GM08714 (cell line): ENCODE measurements around the gene MYBPC1.
A peak's percentile ranks its signal among the peaks of the same experiment; 100 is the strongest.

Experiments
- H3K4me3 ChIP-seq: fragments of 200-500 bp; sonication (Bioruptor generic); 2 replicates; pipeline ENCODE4 v1.5.1; 2014; ENCODE audit warnings: mild to moderate bottlenecking, low read length, inconsistent platforms
- ZNF274 ChIP-seq: IDR thresholded peaks from 2 replicates; pipeline ENCODE4 v1.6.1; 2012; ENCODE audit warnings: mild to moderate bottlenecking, low read depth, low read length

MYBPC1 gene

DNA sequence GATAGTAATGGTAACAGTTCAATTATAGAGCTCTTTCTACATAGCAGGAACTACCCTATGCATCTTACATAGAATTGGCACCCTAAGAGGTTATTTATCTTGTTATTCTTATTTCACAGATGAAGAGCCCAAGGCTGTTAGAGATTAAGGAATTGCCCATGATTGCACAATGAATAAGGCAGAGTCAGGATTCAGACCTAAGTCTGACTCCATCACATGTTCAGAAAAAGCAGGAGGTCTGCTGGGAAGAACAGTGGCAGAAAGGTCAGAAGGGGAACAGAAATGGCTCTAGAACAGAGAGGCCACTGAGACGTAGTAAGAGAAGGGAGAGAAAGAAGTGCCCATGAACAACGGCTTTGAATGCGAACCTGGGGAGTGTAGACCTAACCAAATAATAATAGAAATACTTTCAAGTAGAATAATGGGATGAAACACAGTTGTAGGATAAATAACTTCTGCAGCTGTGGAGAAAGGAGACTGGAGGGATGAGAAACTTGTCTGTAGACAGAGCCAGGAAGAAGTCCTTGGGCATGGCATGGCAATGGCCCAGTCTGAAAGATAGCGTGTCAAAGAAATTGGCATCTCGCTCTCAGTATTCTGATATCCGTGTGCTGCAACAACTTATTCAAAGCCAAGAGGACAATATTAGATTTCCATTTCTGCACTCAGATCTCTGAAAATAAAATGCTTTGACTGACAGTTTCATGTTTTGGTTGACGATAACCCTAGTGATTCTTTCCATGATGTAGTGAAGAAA is 17.6 kb downstream of the MYBPC1 start:
- no peak overlapping the region for H3K4me3 ChIP-seq
- TF ChIP-seq ZNF274, result no peak

DNA sequence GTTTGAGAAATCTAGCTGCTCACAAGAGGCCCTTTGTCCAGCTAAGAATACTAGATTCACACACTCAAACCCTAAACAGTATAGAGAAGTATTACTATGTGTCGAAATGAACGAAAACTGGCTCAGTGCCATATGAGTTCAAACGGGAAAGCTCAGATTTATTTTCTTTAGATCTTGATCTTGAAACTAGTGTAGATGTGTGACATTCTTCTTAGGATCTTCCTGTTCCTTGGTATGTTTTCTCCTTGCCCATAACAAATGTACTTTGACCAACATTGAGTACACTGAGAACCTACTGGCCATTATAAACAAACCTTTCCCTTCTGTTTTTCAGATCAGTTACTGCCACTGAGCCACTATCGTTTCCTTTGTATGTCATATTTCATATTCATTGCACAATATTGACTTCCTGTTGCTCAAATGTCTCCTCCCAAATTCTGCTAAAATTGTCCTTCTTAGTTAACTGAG is 21.3 kb downstream of the MYBPC1 start:
- TF ChIP-seq ZNF274, result no peak
- no peak overlapping the region for H3K4me3 ChIP-seq

DNA sequence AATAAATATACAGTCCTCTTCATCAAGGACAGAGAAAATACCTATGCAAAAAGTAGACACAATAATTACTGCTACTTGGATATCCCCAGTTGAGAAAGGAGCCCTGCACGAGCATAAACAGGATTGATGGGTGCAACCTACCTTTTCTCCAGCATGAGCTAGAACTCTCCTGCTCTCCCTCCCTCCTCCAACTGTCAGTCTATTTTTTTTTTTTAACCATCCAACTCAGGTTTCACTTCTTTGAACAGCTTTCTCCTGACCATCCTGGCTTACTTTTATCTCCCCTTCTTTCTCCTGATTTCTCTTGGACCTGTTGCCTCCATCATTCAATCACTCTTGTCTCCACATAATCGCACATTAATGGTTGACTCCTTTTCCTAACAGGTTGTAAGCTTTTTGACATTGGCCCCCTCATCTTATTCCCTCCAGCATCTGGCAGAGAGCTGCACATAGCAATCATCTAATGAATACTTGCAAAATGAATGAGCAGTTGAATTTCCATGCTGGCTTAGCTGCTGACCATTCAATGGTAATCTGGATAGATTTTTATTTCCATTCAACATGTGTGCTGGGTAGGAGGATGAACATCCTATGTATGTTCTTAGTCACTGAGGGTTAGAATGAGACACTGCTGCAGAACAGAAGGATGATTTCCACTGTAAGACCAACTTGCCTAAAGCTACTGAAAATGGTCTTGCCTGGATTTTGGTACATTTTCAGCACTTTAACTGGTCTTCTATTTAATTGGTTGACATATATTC is 24.4 kb downstream of the MYBPC1 start:
- H3K4me3 ChIP-seq, result no peak overlapping the region
- TF ChIP-seq ZNF274, result no peak

DNA sequence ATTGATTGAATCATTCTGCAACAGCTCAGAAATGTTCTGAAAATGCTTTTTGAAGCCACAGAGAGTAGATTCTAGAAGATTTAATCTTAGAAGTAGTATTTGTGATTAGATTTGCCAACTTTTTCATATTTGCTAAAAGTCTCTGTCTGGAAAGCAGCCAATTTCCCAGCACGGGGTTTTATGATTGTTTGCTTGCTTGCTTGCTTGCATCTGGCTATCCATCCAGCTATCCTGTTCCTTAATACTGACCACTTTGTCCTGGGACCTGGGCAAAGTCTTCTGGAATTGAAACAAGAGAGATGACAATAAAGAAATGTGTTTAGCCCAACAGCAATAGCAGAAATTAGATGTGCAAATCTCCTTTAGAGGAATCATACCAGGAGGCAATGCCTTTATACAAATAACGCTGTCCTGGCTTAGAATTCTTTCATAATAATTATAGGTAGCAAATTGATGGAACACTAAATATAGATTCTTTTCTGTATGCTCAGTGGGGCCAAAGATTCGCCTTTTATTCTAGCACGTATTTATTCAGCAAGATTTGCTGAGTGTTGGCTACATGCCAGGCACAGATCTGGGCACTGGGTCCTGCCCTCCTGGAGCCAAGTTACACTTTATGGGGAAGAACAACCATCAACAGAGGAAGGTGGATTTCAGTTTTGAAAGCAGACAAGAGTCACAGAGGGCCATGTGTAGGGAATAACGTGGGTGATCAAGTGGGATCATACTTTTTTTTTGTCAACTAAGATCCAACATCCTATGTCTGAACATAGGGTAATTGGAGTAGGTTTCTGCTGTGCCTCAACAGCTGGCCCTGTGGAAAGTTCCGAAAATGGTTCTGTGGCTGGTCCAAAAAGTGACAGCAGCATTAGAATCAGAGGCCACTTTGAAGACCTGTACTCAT is 25.3 kb downstream of the MYBPC1 start:
- no peak for TF ChIP-seq ZNF274

DNA sequence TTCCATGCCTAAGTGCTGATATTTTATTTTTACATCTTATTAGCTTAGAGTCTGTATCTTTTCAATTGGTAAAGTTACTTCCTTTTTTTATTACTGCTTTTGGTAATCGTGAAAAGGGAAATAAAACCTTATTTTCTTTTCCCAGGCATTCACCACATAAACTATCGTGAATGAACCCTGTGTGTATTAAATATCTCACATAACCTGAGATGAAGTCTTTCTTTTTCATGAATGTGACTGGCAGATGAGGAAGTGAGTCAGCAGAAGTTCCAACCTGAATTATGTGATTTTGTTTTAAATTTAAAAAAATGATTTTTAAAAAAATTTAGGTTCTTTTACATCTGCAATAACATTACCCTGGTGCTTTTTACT is 26.0 kb downstream of the MYBPC1 start:
- TF ChIP-seq ZNF274, result no peak
- no peak overlapping the region for H3K4me3 ChIP-seq

More for the DNA sequence above, 25.3 kb downstream of the MYBPC1 start:
- no peak overlapping the region for H3K4me3 ChIP-seq

DNA sequence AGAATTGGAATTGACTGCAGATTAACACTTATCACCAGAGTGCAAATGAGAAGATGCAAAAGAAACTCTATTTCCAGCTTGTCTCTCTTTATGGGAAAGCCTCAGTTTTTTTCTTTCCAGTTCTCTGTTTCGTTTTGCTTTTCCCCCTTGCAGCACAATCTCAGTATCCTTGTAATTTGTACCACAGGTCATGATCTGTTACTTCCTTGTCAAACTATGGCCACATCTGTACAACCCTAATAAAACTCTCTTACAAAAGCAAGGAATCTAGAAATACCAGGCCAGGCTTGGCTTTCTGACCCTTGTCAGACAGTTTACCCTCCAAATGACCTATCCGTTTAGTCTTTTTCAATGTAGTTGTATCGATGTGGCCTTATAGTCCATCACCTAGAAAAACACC is 33.9 kb downstream of the MYBPC1 start:
- TF ChIP-seq ZNF274, result no peak

DNA sequence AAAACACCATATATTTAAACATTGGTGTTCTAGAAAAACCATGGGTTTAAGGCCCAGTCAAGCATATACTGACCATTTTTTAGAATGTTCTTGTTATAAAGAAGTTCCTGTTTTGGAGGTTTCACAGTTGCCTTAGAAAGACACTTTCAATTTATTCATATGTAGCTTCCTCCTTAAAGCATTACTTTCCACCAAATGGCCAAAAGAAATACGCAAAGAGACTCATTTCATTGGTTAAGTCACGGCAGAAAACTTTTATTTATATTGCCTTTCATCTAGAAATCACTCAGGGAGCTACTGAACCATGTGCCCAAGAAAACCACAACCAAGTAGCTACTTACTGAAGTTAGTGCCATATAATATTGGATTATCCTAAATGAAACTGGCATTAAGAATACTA is 40.0 kb downstream of the MYBPC1 start:
- TF ChIP-seq ZNF274, result no peak
- no peak overlapping the region for H3K4me3 ChIP-seq

More for the DNA sequence above, 33.9 kb downstream of the MYBPC1 start:
- no peak overlapping the region for H3K4me3 ChIP-seq

DNA sequence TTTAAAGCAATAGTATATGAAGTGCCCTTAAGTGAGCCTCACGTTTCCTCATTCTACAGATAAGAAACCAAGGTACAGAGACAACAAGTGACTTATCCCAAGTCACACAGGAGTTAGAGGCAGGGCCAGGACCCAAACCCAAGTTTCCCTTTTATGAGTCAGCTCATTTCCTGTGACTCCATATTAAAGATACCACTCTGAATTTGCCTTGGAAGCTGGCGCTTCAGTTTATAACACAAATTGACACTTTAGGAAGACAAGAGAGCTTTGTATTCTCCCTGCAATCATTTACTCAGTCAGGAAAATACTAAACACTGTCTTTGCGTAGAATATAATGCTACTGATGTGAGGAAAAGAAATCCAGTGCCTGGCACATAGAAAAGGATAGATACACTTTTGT is 43.2 kb downstream of the MYBPC1 start:
- H3K4me3 ChIP-seq, result no peak overlapping the region
- TF ChIP-seq ZNF274, result no peak

DNA sequence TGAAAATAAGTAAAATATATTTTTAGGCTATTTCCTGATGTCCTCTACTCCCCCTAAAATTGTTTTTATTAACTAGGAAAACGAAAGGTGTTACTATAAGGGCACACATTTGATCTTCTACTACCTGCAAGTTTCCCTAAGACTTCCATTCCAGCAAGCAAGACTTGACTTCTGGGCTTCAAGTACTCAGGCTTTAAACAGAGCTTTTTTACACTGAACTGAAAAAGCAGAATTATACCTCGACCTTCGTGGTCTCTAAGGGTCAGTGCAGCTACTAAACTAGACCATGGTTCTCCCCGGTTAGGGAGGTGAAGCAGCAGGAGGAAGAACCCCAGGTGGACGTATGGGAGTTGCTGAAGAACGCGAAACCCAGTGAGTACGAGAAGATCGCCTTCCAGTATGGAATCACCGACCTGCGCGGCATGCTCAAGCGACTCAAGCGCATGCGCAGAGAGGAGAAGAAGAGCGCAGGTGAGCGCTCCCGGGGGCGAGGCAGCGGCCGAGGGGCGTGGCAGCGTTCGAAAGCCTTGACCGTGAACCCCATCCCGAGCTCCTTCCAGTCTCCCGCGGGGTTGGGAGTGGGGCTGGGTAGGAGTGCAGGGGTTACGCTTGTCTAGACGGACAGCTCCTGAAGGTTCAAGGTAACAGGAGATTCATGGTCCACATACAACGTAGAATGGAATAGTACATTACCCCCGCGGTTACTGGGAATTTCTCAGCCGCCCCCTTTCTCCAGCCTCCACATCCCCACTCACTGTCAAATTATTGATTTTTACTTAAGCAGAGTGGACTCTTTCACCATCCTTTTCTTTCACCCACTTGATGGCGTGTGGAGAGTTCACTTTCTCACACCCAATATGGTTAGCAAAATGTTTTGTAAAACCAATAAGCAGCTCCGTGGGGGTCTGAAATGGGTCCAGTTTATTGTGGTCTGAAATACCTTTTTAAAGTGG is 47.6 kb downstream of the MYBPC1 start:
- no peak for TF ChIP-seq ZNF274
- peak overlapping the region; percentile 65; the same call in 1 of the 2 replicates for H3K4me3 ChIP-seq

DNA sequence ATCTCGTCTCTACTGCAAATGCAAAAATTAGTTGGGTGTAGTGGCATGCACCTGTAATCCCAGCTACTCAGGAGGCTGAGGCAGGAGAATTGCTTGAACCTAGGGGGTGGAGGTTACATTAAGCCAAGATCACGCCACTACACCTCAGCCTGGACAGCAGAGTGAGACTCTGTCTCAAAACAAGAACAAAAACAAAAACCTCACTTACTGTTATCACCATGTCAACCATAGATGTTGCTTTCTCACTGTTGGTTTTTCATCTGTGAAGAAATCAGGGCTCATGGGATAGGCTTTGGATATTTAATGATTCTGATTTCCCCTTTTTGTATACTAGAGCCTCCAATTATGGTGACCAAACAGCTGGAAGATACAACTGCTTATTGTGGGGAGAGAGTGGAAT is 52.9 kb downstream of the MYBPC1 start:
- TF ChIP-seq ZNF274, result no peak
- no peak overlapping the region for H3K4me3 ChIP-seq

DNA sequence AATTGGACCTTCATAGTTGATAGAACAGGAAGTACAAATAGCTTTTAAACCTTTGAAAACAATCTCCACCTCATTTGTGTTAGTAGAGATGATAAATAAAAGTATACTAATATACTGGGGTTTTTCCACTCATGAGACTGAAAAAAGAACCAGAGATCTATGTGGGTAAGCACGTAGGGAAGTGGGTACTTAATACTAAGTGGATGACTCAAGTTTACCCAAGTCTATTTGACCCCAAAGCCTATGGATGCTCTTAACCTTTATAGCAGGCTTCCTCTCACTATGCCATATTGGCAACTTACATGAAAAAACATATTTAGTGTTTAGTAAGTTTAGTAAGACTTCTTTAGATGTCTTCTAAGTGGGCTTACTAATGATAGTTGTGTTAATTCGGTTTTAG is 53.4 kb downstream of the MYBPC1 start:
- no peak overlapping the region for H3K4me3 ChIP-seq
- TF ChIP-seq ZNF274, result no peak

DNA sequence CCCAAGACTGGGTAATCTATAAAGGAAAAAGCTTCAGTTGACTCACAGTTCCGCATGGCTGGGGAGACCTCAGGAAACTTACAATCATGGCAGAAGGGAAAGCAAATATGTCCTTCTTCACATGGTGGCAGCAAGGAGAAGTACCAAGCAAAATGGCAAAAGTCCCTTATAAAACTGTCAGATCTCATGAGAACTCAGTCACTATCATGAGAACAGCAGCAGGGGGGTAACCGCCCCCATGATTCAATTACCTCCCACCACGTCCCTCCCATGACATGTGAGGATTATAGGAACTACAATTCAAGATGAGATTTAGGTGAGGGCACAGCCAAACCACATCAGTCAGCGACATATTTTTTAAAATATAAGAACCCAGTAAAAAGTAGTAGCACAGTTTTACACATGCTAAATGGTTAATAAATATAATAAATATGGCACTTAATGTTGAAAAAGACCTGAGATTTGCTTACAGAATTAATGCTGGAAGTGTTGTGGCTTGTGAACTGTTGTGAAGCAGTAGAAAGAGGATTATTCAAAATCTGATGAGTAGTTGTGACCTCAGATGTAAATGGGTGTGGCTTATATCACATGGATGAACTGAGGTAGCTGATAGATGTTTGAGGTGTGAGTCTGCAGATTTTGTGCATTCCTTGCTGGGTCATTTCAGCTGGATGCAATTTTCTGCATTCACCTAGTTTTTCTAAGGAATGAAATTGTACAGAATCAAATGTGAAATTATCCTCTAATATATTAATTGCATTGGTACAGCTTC is 55.8 kb downstream of the MYBPC1 start:
- no peak overlapping the region for H3K4me3 ChIP-seq
- no peak for TF ChIP-seq ZNF274

DNA sequence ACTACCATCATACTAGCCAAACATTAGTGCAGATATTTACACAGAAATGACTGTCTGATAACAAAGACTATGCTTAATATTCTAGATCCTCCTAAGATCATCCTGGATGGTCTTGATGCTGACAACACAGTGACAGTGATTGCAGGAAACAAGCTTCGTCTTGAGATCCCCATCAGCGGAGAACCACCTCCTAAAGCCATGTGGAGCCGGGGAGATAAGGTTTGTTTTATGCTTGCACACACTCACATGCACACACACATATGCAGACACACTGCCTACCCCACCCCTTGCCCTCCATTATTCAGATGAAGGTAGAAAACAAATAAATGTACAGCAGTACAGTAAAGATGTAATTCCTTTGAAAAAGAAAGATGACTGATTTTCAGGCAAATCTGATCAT is 58.3 kb downstream of the MYBPC1 start:
- H3K4me3 ChIP-seq, result no peak overlapping the region
- no peak for TF ChIP-seq ZNF274
